ENCODE results near the gene MBNL3. TPM values are rescaled to one million over a fixed set of nuclear protein-coding genes. Genes with fewer than 3 reads are reported as not detected.

MBNL3 gene
- total RNA-seq, 4 donors from 2014 or later: 11.3 to 41.2 (median 28.9) TPM

GRCh38 chrX:132435222-132435621 is 53.6 kb downstream of the MBNL3 start:
- TF ChIP-seq, protein P1, sequence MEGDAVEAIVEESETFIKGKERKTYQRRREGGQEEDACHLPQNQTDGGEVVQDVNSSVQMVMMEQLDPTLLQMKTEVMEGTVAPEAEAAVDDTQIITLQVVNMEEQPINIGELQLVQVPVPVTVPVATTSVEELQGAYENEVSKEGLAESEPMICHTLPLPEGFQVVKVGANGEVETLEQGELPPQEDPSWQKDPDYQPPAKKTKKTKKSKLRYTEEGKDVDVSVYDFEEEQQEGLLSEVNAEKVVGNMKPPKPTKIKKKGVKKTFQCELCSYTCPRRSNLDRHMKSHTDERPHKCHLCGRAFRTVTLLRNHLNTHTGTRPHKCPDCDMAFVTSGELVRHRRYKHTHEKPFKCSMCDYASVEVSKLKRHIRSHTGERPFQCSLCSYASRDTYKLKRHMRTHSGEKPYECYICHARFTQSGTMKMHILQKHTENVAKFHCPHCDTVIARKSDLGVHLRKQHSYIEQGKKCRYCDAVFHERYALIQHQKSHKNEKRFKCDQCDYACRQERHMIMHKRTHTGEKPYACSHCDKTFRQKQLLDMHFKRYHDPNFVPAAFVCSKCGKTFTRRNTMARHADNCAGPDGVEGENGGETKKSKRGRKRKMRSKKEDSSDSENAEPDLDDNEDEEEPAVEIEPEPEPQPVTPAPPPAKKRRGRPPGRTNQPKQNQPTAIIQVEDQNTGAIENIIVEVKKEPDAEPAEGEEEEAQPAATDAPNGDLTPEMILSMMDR (IDR thresholded peaks at IDR 0.05; ENCODE audit: low read depth): no peak

DNA sequence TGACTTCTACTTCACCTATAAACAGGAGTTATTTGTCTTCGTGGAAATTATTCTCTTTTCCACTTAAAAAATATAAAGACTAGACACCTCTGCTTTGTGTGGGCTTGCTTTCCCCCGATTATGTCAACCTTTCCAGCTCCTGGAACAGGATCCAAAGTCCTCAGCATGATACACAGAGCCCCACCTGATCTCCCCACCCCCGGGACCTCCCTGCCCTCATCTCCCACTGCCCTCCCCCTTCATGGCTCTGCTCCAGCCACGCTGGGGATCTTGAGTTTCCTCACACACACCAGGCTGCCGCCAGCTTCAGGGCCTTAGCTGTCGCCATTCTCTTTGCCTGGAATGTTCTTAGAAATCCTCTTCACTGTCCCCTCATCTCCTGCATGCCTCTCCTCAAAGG is 55.3 kb downstream of the MBNL3 start:
- TF ChIP-seq, protein P1 (IDR thresholded peaks at IDR 0.05; ENCODE audit: low read depth): no peak

DNA sequence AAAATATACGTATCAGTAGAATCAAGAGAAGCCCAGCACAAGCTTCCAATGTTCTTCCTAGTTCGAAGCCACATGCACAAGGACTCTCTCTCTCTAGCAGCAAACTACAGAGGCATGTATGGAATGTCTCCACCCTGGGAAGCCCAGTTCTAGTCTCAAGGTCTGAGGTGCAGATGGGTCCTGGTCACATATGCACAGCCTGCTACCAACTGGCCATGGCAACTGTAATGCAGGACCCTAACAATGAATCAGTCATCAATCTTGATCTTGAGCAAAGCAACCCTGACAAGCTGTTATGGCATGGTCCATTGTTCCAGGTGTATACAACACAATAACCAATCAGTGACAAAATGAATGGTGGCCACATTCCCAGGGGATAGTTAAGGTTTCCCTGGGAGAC is 55.8 kb downstream of the MBNL3 start:
- TF ChIP-seq, protein P1 (IDR thresholded peaks at IDR 0.05; ENCODE audit: low read depth): no peak

GRCh38 chrX:132428896-132429295 is 59.9 kb downstream of the MBNL3 start:
- TF ChIP-seq, protein P1 (IDR thresholded peaks at IDR 0.05; ENCODE audit: low read depth): no peak

DNA sequence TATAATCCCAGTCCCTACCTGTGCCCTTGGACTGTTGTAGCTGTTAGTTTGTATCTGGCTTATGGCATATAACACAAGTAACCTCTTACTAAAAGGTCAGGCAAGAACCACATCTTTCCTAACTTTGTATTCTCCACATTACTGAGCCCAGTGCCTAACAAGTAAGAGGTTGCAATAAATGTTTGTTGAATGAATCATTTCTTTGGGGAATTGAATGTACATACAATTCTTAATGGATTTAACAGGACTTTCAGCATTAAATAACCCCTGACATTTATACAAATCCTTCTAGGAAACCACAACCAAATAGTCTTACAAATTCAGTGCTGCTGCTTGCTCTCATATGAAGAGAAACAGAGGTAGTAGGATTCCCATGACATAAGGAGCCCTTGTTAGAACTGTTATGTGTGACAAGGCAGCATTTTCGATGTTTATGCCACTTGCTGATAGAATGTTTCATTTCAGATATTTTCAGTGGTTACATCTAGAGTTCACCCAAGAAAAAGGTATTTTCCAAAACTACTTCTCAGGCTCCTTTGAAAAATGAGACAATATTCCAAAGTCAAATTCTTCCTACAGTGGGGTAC is 62.0 kb downstream of the MBNL3 start:
- TF ChIP-seq, protein P1 (IDR thresholded peaks at IDR 0.05; ENCODE audit: low read depth): no peak

- TF ChIP-seq, protein P1 (IDR thresholded peaks at IDR 0.05; ENCODE audit: low read depth): no peak
Observed at GRCh38 chrX:132425744-132426318, 63.0 kb downstream of the MBNL3 start.

DNA sequence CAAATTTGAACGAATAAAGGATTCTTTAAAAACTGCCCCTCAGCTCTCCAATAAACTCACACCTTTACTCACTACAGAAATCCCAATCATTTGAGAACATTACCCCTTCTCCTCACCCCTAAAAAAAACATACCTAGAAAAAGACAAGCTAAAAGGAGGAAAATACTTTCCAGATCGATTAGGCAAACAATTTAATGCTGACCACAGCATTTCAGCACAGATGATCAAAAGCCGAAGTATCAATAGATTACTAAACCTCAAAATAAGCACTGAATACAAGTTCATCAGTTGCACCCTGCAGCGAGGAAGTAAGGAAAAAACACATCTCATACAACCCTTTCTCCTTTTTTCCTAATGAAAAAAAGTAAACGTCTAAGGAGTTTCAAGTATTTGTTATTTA is 65.5 kb downstream of the MBNL3 start:
- TF ChIP-seq, protein P1 (IDR thresholded peaks at IDR 0.05; ENCODE audit: low read depth): no peak

Measured in subcutaneous adipose tissue (tissue), 4 donors.